Skeletal muscle cell (primary cell): ENCODE measurements around the gene GALNT15.

ENCODE experiments used
- DNase-seq: peaks from one replicate; pipeline ENCODE4 v3.0.0-alpha.2; 2010; ENCODE audit warnings: low read depth
- H3K4me3 ChIP-seq: 2 replicates; pipeline ENCODE4 v1.5.1; 2011; ENCODE audit warnings: low read depth, mild to moderate bottlenecking, control low read depth, low read length, moderate library complexity

Gene GALNT15

GRCh38 chr3:16174389-16174788, at the start of gene GALNT15:
GALNT15 (plus strand) TSS chr3:16174680; CDS start chr3:16175152, 472 bp downstream.
- peak; percentile 99 for DNase-seq
- H3K4me3 ChIP-seq = peak within 1 kb of the TSS; percentile 40

GRCh38 chr3:16126634-16127033, 47.8 kb upstream of the GALNT15 start:
- H3K4me3 ChIP-seq = no peak overlapping the region
- no peak for DNase-seq

- H3K4me3 ChIP-seq = no peak overlapping the region
- no peak for DNase-seq
These were observed 47.2 kb upstream of the GALNT15 start for GRCh38 chr3:16127249-16127648.

GRCh38 chr3:16130066-16130465, 44.4 kb upstream of the GALNT15 start:
- H3K4me3 ChIP-seq = no peak overlapping the region
- peak; percentile 98 for DNase-seq

- no peak for DNase-seq
- H3K4me3 ChIP-seq = no peak overlapping the region
These were observed 42.3 kb upstream of the GALNT15 start for GRCh38 chr3:16132190-16132589.

- H3K4me3 ChIP-seq = no peak overlapping the region
- peak; percentile 84 for DNase-seq
These were observed 41.6 kb upstream of the GALNT15 start for GRCh38 chr3:16132928-16133327.

GRCh38 chr3:16134173-16134928, 40.1 kb upstream of the GALNT15 start:
- H3K4me3 ChIP-seq = no peak overlapping the region
- DNase-seq = no peak

- DNase-seq = peak; percentile 75
- H3K4me3 ChIP-seq = no peak overlapping the region
These were observed 38.4 kb upstream of the GALNT15 start for GRCh38 chr3:16136055-16136454.

- no peak for DNase-seq
- H3K4me3 ChIP-seq = no peak overlapping the region
These were observed 37.4 kb upstream of the GALNT15 start for GRCh38 chr3:16137044-16137443.

- H3K4me3 ChIP-seq = no peak overlapping the region
- DNase-seq = no peak
These were observed 36.5 kb upstream of the GALNT15 start for GRCh38 chr3:16137977-16138376.

- H3K4me3 ChIP-seq = no peak overlapping the region
- DNase-seq = peak; percentile 86
These were observed 34.2 kb upstream of the GALNT15 start for GRCh38 chr3:16140116-16140893.

- H3K4me3 ChIP-seq = no peak overlapping the region
- no peak for DNase-seq
These were observed 33.6 kb upstream of the GALNT15 start for GRCh38 chr3:16140894-16141285.

- DNase-seq = no peak
- no peak overlapping the region for H3K4me3 ChIP-seq
These were observed 32.0 kb upstream of the GALNT15 start for GRCh38 chr3:16142350-16143025.

- no peak for DNase-seq
- H3K4me3 ChIP-seq = no peak overlapping the region
These were observed 30.5 kb upstream of the GALNT15 start for GRCh38 chr3:16143861-16144447.

- H3K4me3 ChIP-seq = no peak overlapping the region
- no peak for DNase-seq
These were observed 29.3 kb upstream of the GALNT15 start for GRCh38 chr3:16145176-16145575.

- H3K4me3 ChIP-seq = no peak overlapping the region
- no peak for DNase-seq
These were observed 28.3 kb upstream of the GALNT15 start for GRCh38 chr3:16146015-16146730.

- DNase-seq = peak; percentile 32
- no peak overlapping the region for H3K4me3 ChIP-seq
These were observed 27.1 kb upstream of the GALNT15 start for GRCh38 chr3:16147220-16147994.

- DNase-seq = no peak
- no peak overlapping the region for H3K4me3 ChIP-seq
These were observed 26.3 kb upstream of the GALNT15 start for GRCh38 chr3:16148213-16148612.

GRCh38 chr3:16148783-16149182, 25.7 kb upstream of the GALNT15 start:
- DNase-seq = peak; percentile 91
- no peak overlapping the region for H3K4me3 ChIP-seq
